Stimulated activated CD8-positive, alpha-beta memory T cell treated with anti-CD3 and anti-CD28 coated beads, Interleukin-7, amount 100 ng/mL, for 48 hours (primary cell): ENCODE data around the gene SLC28A1.

ENCODE experiments used
- DNase-seq, 2 donors: peaks; one replicate each; pipeline ENCODE4 v3.0.0-alpha.2; 2020; ENCODE audit warnings: low read depth in 1 of 2; ENCODE audit errors: extremely low read depth in 1 of 2

SLC28A1 gene

DNA sequence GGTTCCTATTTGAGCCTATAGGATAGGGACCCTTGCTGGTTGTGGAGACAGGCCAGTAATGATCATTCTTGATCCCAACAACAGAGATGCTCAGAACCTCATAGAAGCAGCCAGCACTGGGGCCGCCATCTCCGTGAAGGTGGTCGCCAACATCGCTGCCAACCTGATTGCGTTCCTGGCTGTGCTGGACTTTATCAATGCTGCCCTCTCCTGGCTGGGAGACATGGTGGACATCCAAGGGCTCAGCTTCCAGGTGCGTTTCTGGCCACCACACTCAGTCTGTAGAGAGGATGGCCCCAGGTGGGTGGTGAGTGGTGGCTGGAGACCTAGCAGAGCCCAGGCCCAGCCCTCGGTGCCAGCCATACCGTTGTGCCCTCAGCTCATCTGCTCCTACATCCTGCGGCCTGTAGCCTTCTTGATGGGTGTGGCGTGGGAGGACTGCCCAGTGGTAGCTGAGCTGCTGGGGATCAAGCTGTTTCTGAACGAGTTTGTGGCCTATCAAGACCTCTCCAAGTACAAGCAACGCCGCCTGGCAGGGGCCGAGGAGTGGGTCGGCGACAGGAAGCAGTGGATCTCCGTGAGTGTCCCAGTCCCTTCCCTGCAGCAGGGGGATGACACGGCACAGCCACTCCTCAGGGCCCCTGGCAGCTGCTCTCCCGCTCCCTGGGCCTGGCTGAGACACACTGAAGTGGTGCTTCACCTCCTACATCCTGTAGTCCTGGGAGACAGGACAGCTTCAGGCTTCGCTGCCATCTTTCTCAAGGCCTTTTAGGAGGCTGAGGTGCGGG lies 50.7 kb downstream of the SLC28A1 start:
- no peak for DNase-seq

DNA sequence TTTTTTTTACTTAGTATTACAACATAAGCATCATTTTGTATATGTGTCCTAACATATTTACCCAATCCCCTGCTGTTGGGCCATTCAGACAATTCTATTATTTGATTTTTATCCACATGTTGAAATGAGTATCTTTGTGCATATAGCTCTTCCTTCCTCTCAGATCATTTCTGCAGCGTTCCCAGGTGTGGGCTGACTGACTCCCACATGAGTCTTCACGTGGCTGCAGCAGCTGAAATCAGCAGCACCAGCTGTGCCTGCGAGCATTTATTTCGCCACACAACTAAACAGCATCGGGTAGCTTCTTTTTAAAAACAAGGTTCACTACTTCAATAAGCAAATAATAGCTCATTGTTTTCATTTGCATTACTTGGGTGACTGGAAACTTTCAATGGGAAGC lies 52.7 kb downstream of the SLC28A1 start:
- no peak for DNase-seq

DNA sequence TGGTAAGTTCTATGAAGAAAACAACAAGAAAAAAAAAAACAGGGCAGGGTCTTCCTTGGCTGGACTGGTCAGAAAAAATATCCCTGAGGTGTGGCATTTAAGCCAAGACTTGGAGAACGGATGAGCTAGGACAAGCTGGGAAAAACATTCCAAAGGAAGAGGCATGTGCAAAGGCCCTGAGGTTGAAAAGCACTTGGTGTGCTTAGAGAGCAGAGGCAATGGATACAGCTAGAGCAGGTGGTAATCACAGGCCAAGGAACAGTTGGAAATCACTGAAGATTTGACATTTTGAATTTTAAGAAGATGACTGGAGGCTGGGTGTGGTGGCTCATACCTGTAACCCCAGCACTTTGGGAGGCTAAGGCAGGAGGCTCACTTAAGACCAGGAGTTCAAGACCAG lies 54.3 kb downstream of the SLC28A1 start:
- DNase-seq = no peak

DNA sequence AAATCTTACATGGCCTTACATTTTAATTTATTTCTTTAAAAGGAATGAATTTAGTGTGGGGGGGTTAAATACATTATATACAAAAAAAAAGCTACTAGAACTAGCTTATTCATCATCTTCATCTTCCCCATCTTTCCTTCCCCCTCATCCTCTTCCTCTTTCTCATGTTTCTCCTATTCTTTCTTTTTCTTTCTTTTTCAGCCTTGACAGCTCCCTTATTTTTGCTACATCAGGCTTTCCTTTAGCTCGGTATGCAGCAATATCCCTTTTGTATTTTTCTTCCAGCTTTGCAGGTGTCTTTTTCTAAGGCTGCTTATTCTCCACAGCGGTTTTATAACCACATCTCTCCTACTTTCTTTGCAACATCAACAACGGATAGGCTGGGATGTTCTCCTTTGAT lies 55.9 kb downstream of the SLC28A1 start:
- DNase-seq = no peak

DNA sequence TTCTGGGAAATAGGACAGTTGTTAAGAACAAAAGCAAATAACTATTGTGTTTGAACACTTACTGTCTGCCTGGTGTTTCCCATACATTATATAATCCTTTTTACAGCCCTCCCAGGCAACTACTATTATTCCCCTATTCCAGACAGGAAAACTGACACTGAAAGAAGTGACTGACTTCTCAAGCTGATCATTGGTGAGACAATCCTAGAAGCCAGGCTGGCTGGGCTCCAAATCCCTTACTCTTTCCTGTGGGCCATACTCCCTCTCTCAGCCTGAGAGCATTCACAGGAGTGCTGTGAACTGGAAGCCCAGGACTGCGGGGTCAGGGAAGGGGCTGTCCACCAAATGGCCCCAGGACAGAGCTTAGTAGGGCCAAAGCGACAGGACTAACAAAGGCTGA lies 58.0 kb downstream of the SLC28A1 start:
- no peak for DNase-seq

DNA sequence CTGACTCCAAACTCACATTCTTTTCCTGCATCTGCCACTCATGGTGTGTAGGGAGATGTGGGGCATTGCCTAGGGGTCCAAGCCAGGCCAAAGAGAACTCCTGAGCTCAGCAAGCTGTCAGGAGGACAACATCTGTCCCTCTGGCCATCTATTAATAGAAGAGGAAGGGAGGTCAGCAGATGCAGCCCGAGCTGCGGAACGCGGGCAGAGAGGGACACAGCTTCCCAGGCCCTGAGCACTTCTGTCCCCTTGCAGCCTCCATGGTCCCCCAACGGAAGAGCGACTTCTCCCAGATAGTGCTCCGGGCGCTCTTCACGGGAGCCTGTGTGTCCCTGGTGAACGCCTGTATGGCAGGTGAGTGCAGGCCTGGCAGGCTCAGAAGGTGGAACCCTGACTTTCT lies 59.8 kb downstream of the SLC28A1 start:
- no peak for DNase-seq

DNA sequence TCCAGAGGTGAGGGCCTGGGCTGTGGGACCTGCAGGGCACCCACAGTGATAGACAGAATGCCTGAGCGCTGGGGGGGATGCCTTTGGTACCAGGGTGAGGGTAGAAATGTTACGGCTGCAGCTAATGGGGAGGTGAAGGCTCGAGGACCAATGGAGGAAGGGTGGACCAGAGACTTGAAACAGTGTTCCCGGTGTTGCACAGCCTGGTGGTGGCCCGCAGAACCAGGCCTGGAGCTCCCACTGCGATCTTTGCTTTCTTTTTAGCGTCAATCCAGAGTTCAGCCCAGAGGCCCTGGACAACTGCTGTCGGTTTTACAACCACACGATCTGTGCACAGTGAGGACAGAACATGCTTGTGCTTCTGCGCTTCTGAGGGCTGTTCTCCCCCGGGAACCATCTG lies 60.4 kb downstream of the SLC28A1 start:
- no peak for DNase-seq

DNA sequence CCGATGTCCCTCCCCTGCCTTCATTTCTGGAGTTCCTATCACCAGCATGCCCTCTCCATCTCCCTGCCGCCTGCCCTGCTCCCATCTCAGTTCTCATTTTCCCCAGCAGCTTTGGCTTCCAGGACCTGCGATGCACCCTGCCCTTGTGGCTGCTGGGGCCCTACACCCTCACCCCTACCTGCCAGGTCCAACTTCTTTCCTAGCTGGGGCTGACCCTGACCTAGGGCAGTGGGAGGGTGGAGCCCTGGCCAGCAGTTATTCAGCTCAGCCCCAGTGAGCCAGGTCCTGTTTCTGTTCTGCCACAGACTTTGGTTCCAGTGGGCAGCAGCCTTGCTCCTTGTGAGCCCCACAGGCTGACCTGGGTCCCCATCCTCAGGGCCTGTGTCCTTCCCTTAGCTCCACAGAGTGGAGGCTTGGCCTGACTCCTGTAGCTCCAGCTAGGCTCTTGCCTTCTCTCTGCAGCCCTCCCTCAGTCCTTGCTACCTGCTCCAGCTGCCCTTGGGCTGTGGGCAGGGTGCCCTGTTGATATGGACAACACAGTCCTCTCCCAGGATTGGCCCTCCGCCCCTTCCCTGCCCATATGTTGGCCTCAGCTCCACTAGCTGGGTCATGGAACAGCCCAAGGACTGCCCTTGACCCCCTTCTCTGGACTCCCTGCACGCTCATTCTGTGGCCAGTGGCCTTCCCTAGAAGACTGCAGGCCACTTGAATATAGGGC lies 62.5 kb downstream of the SLC28A1 start:
- no peak for DNase-seq

DNA sequence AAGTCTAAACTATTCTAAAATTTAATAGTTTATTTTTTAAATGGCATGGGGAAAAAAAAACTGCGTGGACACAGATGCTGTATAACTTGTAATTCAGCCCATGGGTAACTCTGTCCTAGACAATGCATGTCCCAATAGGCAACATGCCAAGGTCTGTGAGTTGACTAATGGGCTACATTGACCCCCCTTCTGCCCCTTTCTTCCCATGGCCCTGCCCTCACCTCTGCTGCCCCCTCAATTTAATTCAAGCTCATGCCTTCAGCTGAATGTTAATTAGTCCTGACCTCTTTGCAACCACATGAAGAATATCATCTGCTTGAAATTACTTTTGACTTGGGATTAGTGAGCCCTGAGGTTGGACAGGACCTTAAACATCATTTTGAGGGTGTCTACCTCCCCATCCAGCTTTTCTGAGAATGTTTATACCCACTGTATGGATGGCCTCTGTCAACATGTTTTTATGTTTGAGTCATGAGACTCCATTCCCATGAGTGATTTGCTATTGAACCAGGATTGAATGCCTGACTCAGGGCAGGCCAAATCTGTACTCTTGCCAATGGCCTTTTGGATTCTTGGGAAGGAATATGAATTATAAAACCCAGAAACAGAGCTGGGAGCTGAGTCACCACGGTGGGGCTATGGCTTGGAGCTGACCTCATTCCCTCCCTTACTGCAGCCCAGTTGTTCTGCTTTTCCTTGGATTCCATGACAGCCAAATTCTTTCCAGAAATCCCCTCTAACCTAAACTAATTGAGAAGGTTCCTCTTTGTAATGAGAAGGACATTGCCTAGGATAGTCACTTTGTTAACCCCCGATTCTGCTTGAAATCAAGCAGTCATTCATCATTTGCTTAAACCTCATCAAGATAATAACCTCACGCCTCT lies 63.7 kb downstream of the SLC28A1 start:
- no peak for DNase-seq

DNA sequence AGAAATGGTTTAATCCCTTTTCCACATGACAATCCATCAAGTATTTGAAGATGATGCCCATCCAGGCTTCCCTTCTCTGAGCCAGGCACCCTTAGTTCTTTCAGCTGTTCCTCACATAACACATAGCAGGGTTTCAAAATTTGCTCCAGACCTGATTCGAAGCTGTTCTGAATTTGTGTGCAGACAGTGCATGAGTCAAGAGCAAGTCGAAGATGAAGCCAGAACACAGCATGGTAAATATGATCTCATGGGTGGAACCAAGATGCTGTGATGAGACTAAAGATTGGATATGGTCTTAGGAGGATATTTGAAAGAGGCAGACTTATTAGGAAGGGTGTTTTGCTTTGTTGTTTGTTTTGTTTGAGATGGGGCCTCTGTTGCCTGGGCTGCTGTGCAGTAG lies 64.6 kb downstream of the SLC28A1 start:
- no peak for DNase-seq

DNA sequence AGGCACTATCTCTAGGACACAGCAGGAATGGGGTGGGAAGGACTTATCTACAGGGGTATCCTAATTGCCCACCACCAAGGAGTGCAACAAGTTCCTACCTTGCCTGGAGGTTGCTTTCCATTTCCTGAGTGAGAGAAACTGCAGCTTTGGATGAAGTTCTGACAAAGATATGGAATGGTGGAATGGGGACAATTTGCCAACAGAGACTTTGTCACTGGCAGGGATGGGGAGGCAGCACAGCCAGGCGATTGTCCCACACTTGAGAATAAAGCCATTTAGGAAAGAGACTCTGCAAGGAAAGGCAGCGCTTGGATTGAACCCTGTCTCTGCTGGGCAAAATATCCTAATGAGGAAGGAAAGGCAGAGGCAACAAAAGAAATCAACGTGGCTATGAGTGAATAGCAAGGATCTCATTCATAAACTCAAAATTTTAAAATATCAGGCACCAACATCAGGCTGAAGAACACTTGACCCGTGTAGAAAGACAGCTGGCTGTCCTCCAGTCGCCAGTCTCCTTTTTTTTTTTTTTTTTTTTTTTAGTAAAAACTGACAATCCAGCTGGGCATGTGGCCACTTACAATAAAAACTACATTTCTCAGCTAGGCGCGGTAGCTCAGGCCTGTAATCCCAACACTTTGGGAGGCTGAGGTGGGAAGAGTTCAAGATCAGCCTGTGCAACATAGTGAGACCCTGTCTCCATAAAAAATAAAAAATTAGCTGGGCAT lies 65.5 kb downstream of the SLC28A1 start:
- DNase-seq = no peak

DNA sequence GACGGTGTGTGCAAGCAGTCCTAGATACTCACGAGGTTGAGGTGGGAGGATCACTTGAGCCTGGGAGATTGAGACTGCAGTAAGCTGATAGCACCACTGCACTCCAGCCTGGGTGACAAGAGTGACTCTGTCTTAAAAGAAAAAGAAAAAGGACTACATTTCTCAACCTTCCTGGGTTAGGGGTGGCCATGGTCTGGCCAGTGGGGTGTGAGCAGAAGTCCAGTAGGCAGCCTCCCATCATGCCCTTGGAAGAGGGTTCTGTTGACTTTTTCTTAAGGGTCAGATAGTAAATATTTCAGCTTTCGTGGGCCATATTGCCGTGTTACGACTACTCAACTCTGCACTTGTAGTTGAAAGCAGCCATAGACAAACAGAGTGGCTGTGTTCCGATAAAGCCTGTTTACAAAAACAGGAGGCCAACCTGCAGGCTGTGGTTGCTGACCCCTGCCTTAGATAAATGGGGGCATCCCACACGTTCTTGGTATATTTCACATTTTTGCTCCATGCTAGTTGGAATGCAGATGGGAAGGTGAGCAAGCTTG lies 66.2 kb downstream of the SLC28A1 start:
- DNase-seq = no peak

DNA sequence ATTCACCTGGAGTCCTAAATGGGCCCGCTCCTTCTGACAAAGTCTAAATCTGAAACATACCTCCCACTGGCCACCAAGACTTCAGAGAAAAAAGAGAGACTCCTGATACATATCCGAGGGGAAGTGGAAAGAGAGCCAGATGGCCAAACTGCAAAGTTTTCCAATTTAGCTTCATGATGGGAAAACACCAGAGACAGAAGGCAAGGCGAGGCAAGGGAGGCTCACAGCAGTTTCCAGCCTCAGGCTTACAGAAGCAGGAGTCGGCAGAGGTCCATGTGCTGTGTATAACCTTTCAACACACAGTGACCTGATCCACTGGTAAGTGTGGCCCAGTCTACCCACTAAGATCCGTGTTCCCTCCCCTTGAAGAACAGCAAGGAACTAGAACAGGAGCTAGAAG lies 67.3 kb downstream of the SLC28A1 start:
- DNase-seq = no peak

DNA sequence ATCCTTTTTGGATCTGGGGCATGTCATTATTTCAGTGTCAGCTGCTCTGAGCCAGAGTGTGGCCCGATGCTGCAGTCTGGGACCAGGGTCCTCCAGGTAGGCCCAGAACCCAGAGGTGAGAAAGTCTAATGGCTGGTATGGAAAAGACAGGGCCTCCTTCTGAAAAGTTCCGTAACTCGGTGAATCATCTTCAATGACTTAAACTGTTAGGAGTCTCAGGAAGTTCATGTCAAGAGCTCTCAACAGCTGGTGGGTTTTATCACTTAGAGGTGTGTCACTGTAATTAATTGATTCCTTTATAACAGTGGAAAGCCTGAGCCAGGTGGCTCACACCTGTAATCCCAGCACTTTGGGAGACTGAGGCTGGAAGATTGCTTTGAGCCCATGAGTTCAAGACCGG lies 68.7 kb downstream of the SLC28A1 start:
- no peak for DNase-seq

DNA sequence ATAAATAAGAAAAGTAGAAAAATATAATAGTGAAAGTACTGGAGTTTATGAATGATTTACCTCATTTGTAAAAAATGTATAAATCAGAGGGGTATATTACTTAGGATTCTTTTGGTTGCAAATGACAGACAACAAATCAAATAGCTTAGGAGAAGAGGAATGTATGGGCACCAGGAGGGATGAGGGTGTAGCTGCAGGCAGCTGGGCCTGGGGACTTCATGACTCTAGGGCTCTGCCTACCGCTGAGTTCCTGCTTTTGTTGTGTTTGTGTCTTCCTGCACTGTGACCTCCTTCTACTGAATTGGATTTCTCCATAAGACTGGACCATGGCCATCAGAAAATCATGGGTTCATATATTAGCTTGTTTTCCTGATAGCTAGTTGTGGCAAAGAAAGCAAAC lies 69.3 kb downstream of the SLC28A1 start:
- DNase-seq = no peak

DNA sequence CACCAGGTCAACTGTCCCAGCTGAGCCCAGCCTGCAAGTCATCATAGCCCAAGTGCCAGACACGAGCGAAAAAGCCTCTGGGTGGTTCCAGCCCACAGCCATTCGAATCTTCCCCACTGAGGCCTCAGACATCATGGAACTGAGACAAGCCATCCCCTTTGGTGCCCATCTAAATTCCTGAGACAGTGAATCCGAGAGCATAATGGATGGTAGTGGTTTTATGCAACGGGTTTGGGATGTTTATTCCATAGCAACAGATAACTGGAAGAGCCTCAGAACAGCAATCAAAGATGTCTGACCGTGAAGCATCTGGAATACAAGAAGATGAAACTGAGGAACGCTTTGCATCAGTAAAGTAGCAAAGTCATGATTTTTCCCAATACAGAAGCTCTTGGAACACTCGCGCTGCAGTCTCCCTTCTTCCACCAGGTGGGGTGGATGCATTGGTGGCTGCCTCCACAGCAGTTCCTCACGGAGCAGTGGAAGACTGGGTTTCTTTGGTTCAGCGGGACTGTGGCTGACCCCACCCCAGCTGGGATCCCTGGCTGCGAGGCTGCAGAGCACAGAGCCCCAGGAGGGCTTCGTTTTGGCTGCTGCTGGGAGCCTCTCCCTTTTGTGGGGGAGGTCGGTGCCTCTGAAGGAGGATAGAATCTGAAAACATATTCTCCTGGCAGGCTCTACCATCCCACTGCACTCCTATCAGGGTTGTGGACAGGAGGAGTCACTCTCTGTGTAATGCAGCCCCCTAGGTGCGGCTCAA lies 70.8 kb downstream of the SLC28A1 start:
- DNase-seq = peak in 1 of 2 donors; percentile 3

DNA sequence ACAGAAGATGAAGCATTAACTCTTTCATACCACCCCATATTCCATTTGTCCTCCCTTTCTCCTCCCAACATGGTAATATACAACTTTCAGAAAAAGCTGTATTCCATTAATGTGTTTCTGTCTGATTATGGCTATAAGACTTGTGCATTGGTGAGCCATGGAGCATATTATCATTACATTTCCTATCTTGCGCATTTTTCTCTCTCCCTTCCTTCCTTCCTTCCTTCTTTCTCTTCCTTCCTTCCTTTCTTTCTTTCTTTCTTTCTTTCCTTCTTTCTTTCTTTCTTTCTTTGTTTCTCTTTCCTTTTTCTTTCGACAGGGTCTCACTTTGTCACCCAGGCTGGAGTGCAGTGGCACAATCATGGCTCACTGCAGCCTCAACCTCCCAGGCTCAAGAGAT lies 71.7 kb downstream of the SLC28A1 start:
- no peak for DNase-seq

DNA sequence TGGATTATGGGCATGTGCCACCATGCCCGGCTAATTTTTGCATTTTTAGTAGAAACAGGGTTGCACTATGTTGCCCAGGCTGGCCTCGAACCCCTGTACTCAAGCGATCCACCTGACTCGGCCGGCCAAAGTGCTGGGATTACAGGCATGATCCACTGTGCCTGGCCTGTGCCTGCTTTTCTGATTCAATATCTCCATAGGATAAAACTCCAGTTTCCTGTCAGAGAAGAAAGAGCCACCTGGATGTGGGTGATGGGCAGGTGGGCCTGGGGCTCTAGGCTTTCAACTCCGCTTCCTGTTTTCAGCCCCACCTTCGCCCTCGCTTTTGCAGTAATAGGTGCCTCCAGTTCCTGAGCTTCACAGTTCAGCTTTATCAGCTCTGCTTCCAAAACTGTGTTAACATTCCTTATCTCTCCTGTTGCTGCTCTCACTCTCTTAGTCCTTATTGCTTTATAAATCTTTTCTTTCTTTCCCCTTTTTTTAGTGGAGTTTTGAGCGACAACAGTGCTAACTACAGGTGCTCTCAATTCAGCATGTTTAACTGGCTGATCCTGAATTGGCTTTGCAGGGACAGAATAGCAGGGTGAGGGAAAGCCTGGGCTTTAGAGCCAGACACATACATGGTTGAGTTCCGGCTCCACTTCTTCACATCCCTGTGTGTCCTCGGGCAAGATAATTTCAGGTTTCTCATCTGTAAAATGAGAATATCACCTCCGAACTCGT lies 76.1 kb downstream of the SLC28A1 start:
- no peak for DNase-seq

DNA sequence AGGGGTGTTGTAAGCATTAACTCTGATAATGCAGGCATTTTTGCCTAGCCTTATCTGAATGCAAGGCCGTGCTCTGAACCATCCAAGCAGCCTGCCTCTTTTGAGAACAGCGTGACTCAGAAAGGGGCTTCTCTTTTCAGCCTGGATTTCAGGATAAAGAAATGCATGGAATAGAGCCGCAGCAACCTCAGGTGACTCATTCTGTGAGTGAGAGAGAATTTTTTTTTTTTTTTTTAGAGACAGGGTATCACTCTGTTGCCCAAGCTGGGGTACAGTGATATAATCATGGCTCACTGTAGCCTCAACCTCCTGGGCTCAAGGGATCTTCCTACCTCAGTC lies 76.6 kb downstream of the SLC28A1 start:
- no peak for DNase-seq
